Kidney (tissue), 14 donors: ENCODE results near the gene WHAMM. TPM values are rescaled to one million over a fixed set of nuclear protein-coding genes. Genes with fewer than 3 reads are reported as not detected.

Experiments
- DNase-seq, 5 donors: peaks; one replicate each; pipeline ENCODE4 v3.0.0-alpha.2; 2013 to 2020
- FAIRE-seq: peaks from 2 replicates; lab custom pipeline; 2012; peaks lifted over from hg19 to GRCh38; lab: Jason Lieb, UNC
- H3K27ac ChIP-seq, 2 donors: one replicate each; pipeline ENCODE4 v1.7.0; 2013; ENCODE audit warnings: low read depth in 2 of 2, low read length in 2 of 2, inconsistent platforms in 1 of 2
- H3K27me3 ChIP-seq: one replicate; pipeline ENCODE4 v1.7.1; 2013; ENCODE audit warnings: low read length, inconsistent platforms; ENCODE audit not compliant: control insufficient read depth, insufficient read depth
- H3K36me3 ChIP-seq, 3 donors: one replicate each; pipeline versions ENCODE4 v1.7.0 to v1.7.1; 2013; ENCODE audit warnings: low read length in 3 of 3, control low read depth in 1 of 3, inconsistent platforms in 1 of 3; ENCODE audit not compliant: insufficient read depth in 3 of 3, control insufficient read depth in 2 of 3
- H3K4me1 ChIP-seq, 3 donors: one replicate each; pipeline versions ENCODE4 v1.7.0 to v1.7.1; 2013; ENCODE audit warnings: low read length in 3 of 3, inconsistent platforms in 1 of 3, low read depth in 1 of 3; ENCODE audit not compliant: control insufficient read depth in 2 of 3, insufficient read depth in 2 of 3
- H3K4me3 ChIP-seq, 3 donors: one replicate each; pipeline versions ENCODE4 v1.7.0 to v1.8.1; 2013; ENCODE audit warnings: low read length in 3 of 3, control low read depth in 1 of 3, inconsistent platforms in 1 of 3
- H3K9ac ChIP-seq, 3 donors: one replicate each; pipeline versions ENCODE4 v1.7.0 to v1.7.1; 2013; ENCODE audit warnings: low read length in 3 of 3, control low read depth in 1 of 3, inconsistent platforms in 1 of 3
- H3K9me3 ChIP-seq, 3 donors: one replicate each; pipeline versions ENCODE4 v1.7.0 to v1.7.1; 2013; ENCODE audit warnings: low read length in 3 of 3, control low read depth in 1 of 3, inconsistent platforms in 1 of 3; ENCODE audit not compliant: control insufficient read depth in 2 of 3, insufficient read depth in 1 of 3
- CTCF ChIP-seq: IDR thresholded peaks from 3 replicates; pipeline ENCODE4 v1.5.1; 2012; ENCODE audit warnings: mild to moderate bottlenecking, moderate library complexity, borderline replicate concordance; ENCODE audit not compliant: insufficient read depth; ENCODE audit errors: extremely low read depth
- intact Hi-C: fragments of 100-400 bp; cut with DNase I; formaldehyde crosslinking; loops from one replicate; pipeline ENCODE4 v1.11.1; 2022
- polyA plus RNA-seq: library from polyadenylated mRNA; stranded (reverse); fragments of 350-450 nt; fragmentation: Illumina TruSeq; extraction: RNeasy Lipid Tissue Mini Kit (QIAGEN cat#74804); gene quantifications from one replicate; pipeline ENCODE4 v1.2.3, GENCODE V29; 2014; ENCODE audit warnings: low read depth, low replicate concordance; ENCODE audit not compliant: insufficient read depth
- total RNA-seq: library from RNA; stranded (reverse); fragmentation: NEBNext Ultra II Directional; extraction: Animal tissue kit (Norgen Biotek cat#: 25700); gene quantifications from one replicate; pipeline ENCODE4 v1.2.1, GENCODE V29; 2021
- donor health status: control.
- donor health status: control.
- donor health status: control.
- donor health status: control.
- donor health status: control.
- donor health status: DM: yes; HTN: yes; CAD: no.
- donor health status: Normal renal cell carcinoma (clear cell type).

WHAMM gene
- total and polyA plus RNA-seq, 2 donors from 2014 or later: 4.0 to 13.8 TPM

GRCh38 chr15:82823049-82823448 is 13.6 kb downstream of the WHAMM start:
- Histone ChIP-seq H3K36me3 (peaks cover 14 to 41% (median 24%) of the 10 kb centered on the region in 3 donors), H3K4me3 (no peak overlapping the region), H3K27ac (no peak overlapping the region), H3K27me3 (no peaks in the 10 kb centered on the region), H3K9me3 (no peaks in the 10 kb centered on the region), H3K9ac (no peak overlapping the region), H3K4me1 (no peaks in the 10 kb centered on the region)
- intact Hi-C loops: no loop called here
- no peak for FAIRE-seq
- no peak for TF ChIP-seq CTCF
- DNase-seq: no peak

- H3K9me3 ChIP-seq: no peaks in the 10 kb centered on the region
- TF ChIP-seq CTCF: no peak
- no peak for DNase-seq
- H3K9ac ChIP-seq: no peak overlapping the region
- FAIRE-seq: no peak
- H3K27me3 ChIP-seq: no peaks in the 10 kb centered on the region
- no peaks in the 10 kb centered on the region for H3K4me1 ChIP-seq
- H3K36me3 ChIP-seq: peaks cover 9 to 63% (median 40%) of the 10 kb centered on the region in 3 donors
- no peak overlapping the region for H3K27ac ChIP-seq
- intact Hi-C loops: no loop called here
- no peak overlapping the region for H3K4me3 ChIP-seq
These were observed 18.6 kb downstream of the WHAMM start for GRCh38 chr15:82828075-82828474.

GRCh38 chr15:82829234-82829633 is 19.8 kb downstream of the WHAMM start:
- no peaks in the 10 kb centered on the region for H3K4me1 ChIP-seq
- no peak for FAIRE-seq
- H3K27me3 ChIP-seq: no peaks in the 10 kb centered on the region

More at GRCh38 chr15:82829234-82829633, 19.8 kb downstream of the WHAMM start:
- no peak overlapping the region for H3K27ac ChIP-seq
- DNase-seq: no peak
- no peak overlapping the region for H3K9ac ChIP-seq
- TF ChIP-seq CTCF: no peak
- H3K36me3 ChIP-seq: peaks cover 9 to 65% (median 44%) of the 10 kb centered on the region in 3 donors
- intact Hi-C loops: no loop called here
- no peaks in the 10 kb centered on the region for H3K9me3 ChIP-seq
- no peak overlapping the region for H3K4me3 ChIP-seq
